OCI-LY1 (cell line): ENCODE measurements around the gene PCNT.

Source experiments
- EZH2 ChIP-seq: fragments of 200-600 bp; sonication (generic), shearing (Covaris generic); IDR thresholded peaks from 2 replicates; pipeline ENCODE4 v1.8.0; 2017; ENCODE audit warnings: borderline replicate concordance, mixed run types, mild to moderate bottlenecking, antibody characterized with exemption, low read length, moderate library complexity, mixed read lengths
- TF ChIP-seq, protein P1 (sequence below): fragments of 200-600 bp; sonication (generic), shearing (Covaris generic); IDR thresholded peaks from 2 replicates; pipeline ENCODE4 v1.5.1; 2017; ENCODE audit warnings: mild to moderate bottlenecking, antibody characterized with exemption, low read length, moderate library complexity, mixed read lengths

DNA sequence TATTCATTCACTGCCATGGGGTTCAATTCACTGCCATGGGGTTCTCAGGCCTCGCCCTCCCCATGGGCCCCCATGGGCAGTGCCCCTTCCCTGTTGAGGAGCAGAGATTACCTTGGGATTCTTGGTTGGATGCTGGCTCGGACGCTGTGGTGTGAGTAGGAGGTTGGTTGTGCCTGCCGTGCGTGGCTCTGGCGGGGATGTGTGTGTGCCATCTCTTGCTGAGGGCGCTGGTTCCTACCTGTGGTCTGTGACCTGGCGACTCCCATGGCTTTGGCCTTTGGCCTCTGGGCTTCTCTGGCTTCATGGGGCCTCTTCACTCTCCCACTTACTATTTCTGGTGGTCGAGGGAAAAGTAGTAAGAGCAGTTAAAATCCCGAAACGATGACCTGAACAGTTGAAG lies 42.1 kb downstream of the PCNT start:
- TF ChIP-seq, protein P1, sequence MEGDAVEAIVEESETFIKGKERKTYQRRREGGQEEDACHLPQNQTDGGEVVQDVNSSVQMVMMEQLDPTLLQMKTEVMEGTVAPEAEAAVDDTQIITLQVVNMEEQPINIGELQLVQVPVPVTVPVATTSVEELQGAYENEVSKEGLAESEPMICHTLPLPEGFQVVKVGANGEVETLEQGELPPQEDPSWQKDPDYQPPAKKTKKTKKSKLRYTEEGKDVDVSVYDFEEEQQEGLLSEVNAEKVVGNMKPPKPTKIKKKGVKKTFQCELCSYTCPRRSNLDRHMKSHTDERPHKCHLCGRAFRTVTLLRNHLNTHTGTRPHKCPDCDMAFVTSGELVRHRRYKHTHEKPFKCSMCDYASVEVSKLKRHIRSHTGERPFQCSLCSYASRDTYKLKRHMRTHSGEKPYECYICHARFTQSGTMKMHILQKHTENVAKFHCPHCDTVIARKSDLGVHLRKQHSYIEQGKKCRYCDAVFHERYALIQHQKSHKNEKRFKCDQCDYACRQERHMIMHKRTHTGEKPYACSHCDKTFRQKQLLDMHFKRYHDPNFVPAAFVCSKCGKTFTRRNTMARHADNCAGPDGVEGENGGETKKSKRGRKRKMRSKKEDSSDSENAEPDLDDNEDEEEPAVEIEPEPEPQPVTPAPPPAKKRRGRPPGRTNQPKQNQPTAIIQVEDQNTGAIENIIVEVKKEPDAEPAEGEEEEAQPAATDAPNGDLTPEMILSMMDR = no peak
- no peak for TF ChIP-seq EZH2
